GM18505 (cell line): ENCODE data around the gene IFITM1.

Experiments
- ATAC-seq: cut with Tn5 transposase; IDR thresholded peaks from one replicate; pipeline ENCODE4 v1.9.1; 2021; ENCODE audit not compliant: unreplicated experiment
- POLR2A ChIP-seq: IDR thresholded peaks from 4 replicates; pipeline ENCODE4 v1.6.1; 2011; ENCODE audit warnings: borderline replicate concordance; ENCODE audit not compliant: insufficient read depth, insufficient read length; ENCODE audit errors: extremely low read depth

Gene IFITM1

GRCh38 chr11:313787-314553 is at the start of gene IFITM1:
IFITM1 (plus strand) TSS chr11:314040; CDS start chr11:314171, 131 bp downstream.
- peak; percentile 97 for TF ChIP-seq POLR2A
- no peak for ATAC-seq

GRCh38 chr11:266676-267439 is 47.0 kb upstream of the IFITM1 start:
- no peak for ATAC-seq
- no peak for TF ChIP-seq POLR2A

- ATAC-seq = no peak
- TF ChIP-seq POLR2A = peak; percentile 70
Observed at GRCh38 chr11:267491-267994, 46.3 kb upstream of the IFITM1 start.

- peak; percentile 36 for TF ChIP-seq POLR2A
- ATAC-seq = peak; percentile 34
Observed at GRCh38 chr11:268716-269145, 45.1 kb upstream of the IFITM1 start.

- peak; percentile 53 for TF ChIP-seq POLR2A
- ATAC-seq = peak; percentile 61
Observed at GRCh38 chr11:269146-269890, 44.5 kb upstream of the IFITM1 start.

GRCh38 chr11:270451-271318 is 43.2 kb upstream of the IFITM1 start:
- TF ChIP-seq POLR2A = no peak
- ATAC-seq = no peak

- no peak for TF ChIP-seq POLR2A
- ATAC-seq = no peak
Observed at GRCh38 chr11:271319-271715, 42.5 kb upstream of the IFITM1 start.

- ATAC-seq = no peak
- no peak for TF ChIP-seq POLR2A
Observed at GRCh38 chr11:272195-272930, 41.5 kb upstream of the IFITM1 start.

- TF ChIP-seq POLR2A = no peak
- ATAC-seq = no peak
Observed at GRCh38 chr11:272931-273198, 41.0 kb upstream of the IFITM1 start.

GRCh38 chr11:276219-276618 is 37.6 kb upstream of the IFITM1 start:
- no peak for ATAC-seq
- no peak for TF ChIP-seq POLR2A

- TF ChIP-seq POLR2A = no peak
Observed at GRCh38 chr11:278001-278951, 35.6 kb upstream of the IFITM1 start, which contains the start of gene NLRP6. NLRP6 (plus strand) TSS chr11:278407; CDS start chr11:278570, 163 bp downstream.

More at GRCh38 chr11:278001-278951, 35.6 kb upstream of the IFITM1 start, which contains the start of gene NLRP6:
- no peak for ATAC-seq
